Neural cell (in vitro differentiated cells): ENCODE data around the gene COBL. TPM values are rescaled to one million over a fixed set of nuclear protein-coding genes. Genes with fewer than 3 reads are reported as not detected.

ENCODE experiments used
- H2AFZ ChIP-seq: fragments of 200-600, 300-800 bp; sonication (generic), shearing (Covaris generic); 2 replicates; pipeline ENCODE4 v1.6.0; 2014; ENCODE audit warnings: low read depth, mild to moderate bottlenecking, antibody characterized with exemption, low read length, moderate library complexity
- H3F3A ChIP-seq: fragments of 200-600 bp; shearing (Covaris generic); 2 replicates; pipeline ENCODE4 v1.6.1; 2016; ENCODE audit warnings: mild to moderate bottlenecking, moderate library complexity, mixed read lengths, antibody characterized with exemption, low read length; ENCODE audit not compliant: insufficient read depth, poor library complexity, severe bottlenecking
- H3K27ac ChIP-seq: fragments of 200-600, 300-800 bp; sonication (generic), shearing (Covaris generic); 2 replicates; pipeline ENCODE4 v1.5.1; 2014; ENCODE audit warnings: mild to moderate bottlenecking, low read length, moderate library complexity
- H3K27me3 ChIP-seq: fragments of 300-800, 200-600 bp; sonication (generic), shearing (Covaris generic); 2 replicates; pipeline ENCODE4 v1.6.0; 2014; ENCODE audit warnings: mild to moderate bottlenecking, low read depth, low read length, moderate library complexity; ENCODE audit not compliant: insufficient read depth
- H3K36me3 ChIP-seq: fragments of 300-800, 200-600 bp; sonication (generic), shearing (Covaris generic); 2 replicates; pipeline ENCODE4 v1.5.1; 2014; ENCODE audit warnings: mild to moderate bottlenecking, antibody characterized with exemption, low read length, moderate library complexity; ENCODE audit not compliant: insufficient read depth
- H3K4me2 ChIP-seq: fragments of 300-800, 200-600 bp; sonication (generic), shearing (Covaris generic); 2 replicates; pipeline ENCODE4 v1.6.0; 2014; ENCODE audit warnings: mild to moderate bottlenecking, low read length
- H3K4me3 ChIP-seq: fragments of 300-800, 200-600 bp; sonication (generic), shearing (Covaris generic); 2 replicates; pipeline ENCODE4 v1.5.1; 2014; ENCODE audit warnings: mild to moderate bottlenecking, low read length, moderate library complexity
- H3K79me2 ChIP-seq: fragments of 200-600 bp; shearing (Covaris generic); replicated peaks from 2 replicates; pipeline ENCODE4 v1.6.0; 2014; ENCODE audit warnings: mild to moderate bottlenecking, low read length, moderate library complexity; ENCODE audit not compliant: insufficient read depth
- H3K9ac ChIP-seq: fragments of 300-800, 200-600 bp; sonication (generic), shearing (Covaris generic); 2 replicates; pipeline ENCODE4 v1.6.1; 2016; ENCODE audit warnings: mild to moderate bottlenecking, low read length, mixed read lengths
- H3K9me2 ChIP-seq: fragments of 200-600 bp; shearing (Covaris generic); 2 replicates; pipeline ENCODE4 v1.6.1; 2016; ENCODE audit warnings: mild to moderate bottlenecking, low read length, mixed read lengths; ENCODE audit not compliant: insufficient read depth
- H3K9me3 ChIP-seq: fragments of 200-600, 300-800 bp; sonication (generic), shearing (Covaris generic); 2 replicates; pipeline ENCODE4 v1.6.1; 2016; ENCODE audit warnings: mild to moderate bottlenecking, mixed run types, low read length, moderate library complexity, mixed read lengths
- H4K20me1 ChIP-seq: fragments of 200-600 bp; shearing (Covaris generic); 2 replicates; pipeline ENCODE4 v1.6.1; 2016; ENCODE audit warnings: mild to moderate bottlenecking, mixed run types; ENCODE audit not compliant: insufficient read depth
- CTCF ChIP-seq: fragments of 450-650 bp; IDR thresholded peaks from 2 replicates; pipeline ENCODE4 v1.5.1; 2014; ENCODE audit warnings: antibody characterized with exemption, mild to moderate bottlenecking, moderate library complexity; ENCODE audit not compliant: poor library complexity, severe bottlenecking
- EP300 ChIP-seq: fragments of 450-650 bp; conservative IDR thresholded peaks from 2 replicates; pipeline ENCODE4 v1.6.1; 2014; ENCODE audit warnings: antibody characterized with exemption, mild to moderate bottlenecking, moderate library complexity; ENCODE audit not compliant: poor library complexity, severe bottlenecking
- EZH2 ChIP-seq: fragments of 200-600, 300-800 bp; shearing (Covaris generic), sonication (generic); IDR thresholded peaks from 2 replicates; pipeline ENCODE4 v1.6.1; 2014; ENCODE audit warnings: antibody characterized with exemption, low read length, borderline replicate concordance, mild to moderate bottlenecking; ENCODE audit not compliant: insufficient read depth, poor library complexity, severe bottlenecking
- MXI1 ChIP-seq: fragments of 450-650 bp; conservative IDR thresholded peaks from 2 replicates; pipeline ENCODE4 v1.6.1; 2014; ENCODE audit warnings: antibody characterized with exemption, mild to moderate bottlenecking; ENCODE audit not compliant: poor library complexity, severe bottlenecking
- POLR2AphosphoS5 ChIP-seq: IDR thresholded peaks from 2 replicates; pipeline ENCODE4 v1.6.1; 2012
- RAD21 ChIP-seq: fragments of 450-650 bp; conservative IDR thresholded peaks from 2 replicates; pipeline ENCODE4 v1.6.1; 2014; ENCODE audit warnings: antibody characterized with exemption, mild to moderate bottlenecking, moderate library complexity
- REST ChIP-seq: IDR thresholded peaks from 2 replicates; pipeline ENCODE4 v1.6.1; 2012; ENCODE audit warnings: borderline replicate concordance
- SMC3 ChIP-seq: fragments of 450-650 bp; conservative IDR thresholded peaks from 2 replicates; pipeline ENCODE4 v1.6.1; 2014; ENCODE audit warnings: antibody characterized with exemption, mild to moderate bottlenecking, moderate library complexity; ENCODE audit not compliant: poor library complexity
- TAF1 ChIP-seq: IDR thresholded peaks from 2 replicates; pipeline ENCODE4 v1.6.1; 2012; ENCODE audit warnings: low read depth
- polyA plus RNA-seq: library from polyadenylated mRNA; depleted of rRNA; stranded (reverse); fragments of >200 nt; gene quantifications from 2 replicates; pipeline ENCODE4 v1.2.3, GENCODE V29; 2014

The COBL gene
- polyA plus RNA-seq, 1 donor from 2014 or later, result 0.12 TPM

- no peaks in the 10 kb centered on the region for H3K36me3 ChIP-seq
- no peaks in the 10 kb centered on the region for H4K20me1 ChIP-seq
- H3K4me2 ChIP-seq, result no peak overlapping the region
- H3K27me3 ChIP-seq, result no peaks in the 10 kb centered on the region
- no peaks in the 10 kb centered on the region for H3K79me2 ChIP-seq
- H3K4me3 ChIP-seq, result no peak overlapping the region
- no peak overlapping the region for H2AFZ ChIP-seq
- no peaks in the 10 kb centered on the region for H3K9me3 ChIP-seq
- H3K9me2 ChIP-seq, result no peaks in the 10 kb centered on the region
- H3K27ac ChIP-seq, result no peak overlapping the region
- H3F3A ChIP-seq, result no peaks in the 10 kb centered on the region
- no peak for TF ChIP-seq CTCF
- H3K9ac ChIP-seq, result no peak overlapping the region
Measured at GRCh38 chr7:51324206-51324898, 7.7 kb upstream of the COBL start.

- Histone ChIP-seq H3K9me2 (no peaks in the 10 kb centered on the region), H3K79me2 (no peaks in the 10 kb centered on the region), H3K4me2 (no peak overlapping the region), H3F3A (no peaks in the 10 kb centered on the region), H4K20me1 (no peaks in the 10 kb centered on the region), H3K9me3 (no peaks in the 10 kb centered on the region), H3K36me3 (no peaks in the 10 kb centered on the region), H3K9ac (no peak overlapping the region), H2AFZ (no peak overlapping the region), H3K27me3 (peaks cover 17% of the 10 kb centered on the region), H3K4me3 (no peak overlapping the region), H3K27ac (no peak overlapping the region)
- TF ChIP-seq POLR2AphosphoS5 (no peak), CTCF (no peak)
Measured at GRCh38 chr7:51321961-51322515, 5.4 kb upstream of the COBL start.

- Histone ChIP-seq H3K9ac (no peak overlapping the region), H3K27ac (no peak overlapping the region)
Measured at GRCh38 chr7:51318886-51319579, 2.4 kb upstream of the COBL start.

More at GRCh38 chr7:51318886-51319579, 2.4 kb upstream of the COBL start:
- no peak overlapping the region for H3K4me2 ChIP-seq
- no peak for TF ChIP-seq POLR2AphosphoS5
- TF ChIP-seq TAF1, result no peak
- TF ChIP-seq CTCF, result no peak
- no peak for TF ChIP-seq EP300
- TF ChIP-seq REST, result no peak
- TF ChIP-seq RAD21, result no peak
- TF ChIP-seq MXI1, result no peak
- TF ChIP-seq EZH2, result no peak
- no peak for TF ChIP-seq SMC3
- no peaks in the 10 kb centered on the region for H3K36me3 ChIP-seq
- H3K9me2 ChIP-seq, result no peaks in the 10 kb centered on the region
- no peaks in the 10 kb centered on the region for H4K20me1 ChIP-seq
- H3K9me3 ChIP-seq, result no peaks in the 10 kb centered on the region
- no peak overlapping the region for H2AFZ ChIP-seq
- H3F3A ChIP-seq, result no peaks in the 10 kb centered on the region
- no peaks in the 10 kb centered on the region for H3K79me2 ChIP-seq
- H3K4me3 ChIP-seq, result no peak overlapping the region
- peaks cover 46% of the 10 kb centered on the region for H3K27me3 ChIP-seq
